ENCODE measurements around the gene DNAJB9.
"Not testable (repeated sequence)": the region's sequence is repeated elsewhere in the genome, so short reads cannot be mapped to it uniquely, and the experiment has no call there.

The DNAJB9 gene

DNA sequence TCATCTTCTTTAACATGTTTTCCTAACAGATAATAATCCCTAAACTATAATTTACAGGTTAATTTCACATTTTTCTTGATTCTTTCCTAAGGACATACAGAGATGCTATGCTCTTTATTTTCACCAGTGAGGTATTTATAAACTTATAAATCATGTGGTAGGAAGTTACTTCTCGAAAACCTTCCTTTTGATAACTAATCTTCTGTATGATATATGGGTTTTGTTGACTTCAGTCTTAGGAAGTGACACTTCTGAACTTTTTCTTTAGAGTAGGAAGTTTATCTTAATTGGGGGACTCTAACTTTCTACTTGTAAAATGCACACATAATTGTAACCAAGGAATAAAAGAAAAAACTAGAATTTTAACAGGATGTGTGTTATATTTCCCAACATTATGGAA, 33.9 kb upstream of the DNAJB9 start:
- H3K36me3 ChIP-seq (ENCODE audit: low read length), result no peaks in the 10 kb centered on the region
- H2AFZ ChIP-seq (ENCODE audit: low read depth, low read length, severe bottlenecking), result no peak overlapping the region
- no peaks in the 10 kb centered on the region for H3K79me2 ChIP-seq (ENCODE audit: insufficient read depth, low read length)
- no peaks in the 10 kb centered on the region for H3K27me3 ChIP-seq (ENCODE audit: low read length)
- H3K4me2 ChIP-seq (ENCODE audit: low read depth, low read length, poor library complexity, severe bottlenecking), result no peak overlapping the region
- H3K9me2 ChIP-seq (replicated peaks; ENCODE audit: insufficient read depth, low read length), result no peaks in the 10 kb centered on the region
- no peak overlapping the region for H3K27ac ChIP-seq (ENCODE audit: low read depth, low read length)
- no peaks in the 10 kb centered on the region for H3K9me3 ChIP-seq (ENCODE audit: insufficient read depth, low read length)
- TF ChIP-seq EZH2phosphoT487 (conservative IDR thresholded peaks at IDR 0.05; ENCODE audit: low read length), result no peak
- no peak for TF ChIP-seq CTCF (IDR thresholded peaks at IDR 0.05; ENCODE audit: insufficient read depth, low read length, poor library complexity, severe bottlenecking)
- H3K4me3 ChIP-seq (ENCODE audit: insufficient read depth, low read length, poor library complexity, severe bottlenecking), result no peak overlapping the region
- no peaks in the 10 kb centered on the region for H4K20me1 ChIP-seq (ENCODE audit: low read depth, low read length)
- H3K9ac ChIP-seq (ENCODE audit: low read length), result no peak overlapping the region
- no peaks in the 10 kb centered on the region for H3F3A ChIP-seq (ENCODE audit: insufficient read depth)

GRCh38 chr7:108537229-108537628, 32.4 kb upstream of the DNAJB9 start:
- Histone ChIP-seq H3K27me3 (ENCODE audit: low read length) (no peaks in the 10 kb centered on the region), H2AFZ (ENCODE audit: low read depth, low read length, severe bottlenecking) (no peak overlapping the region), H3K4me3 (ENCODE audit: insufficient read depth, low read length, poor library complexity, severe bottlenecking) (no peak overlapping the region), H3K36me3 (ENCODE audit: low read length) (no peaks in the 10 kb centered on the region), H3K4me2 (ENCODE audit: low read depth, low read length, poor library complexity, severe bottlenecking) (no peak overlapping the region), H3K79me2 (ENCODE audit: insufficient read depth, low read length) (no peaks in the 10 kb centered on the region), H4K20me1 (ENCODE audit: low read depth, low read length) (no peaks in the 10 kb centered on the region), H3K9me2 (replicated peaks; ENCODE audit: insufficient read depth, low read length) (no peaks in the 10 kb centered on the region), H3K27ac (ENCODE audit: low read depth, low read length) (no peak overlapping the region), H3K9ac (ENCODE audit: low read length) (no peak overlapping the region), H3K9me3 (ENCODE audit: insufficient read depth, low read length) (no peaks in the 10 kb centered on the region), H3F3A (ENCODE audit: insufficient read depth) (no peaks in the 10 kb centered on the region)
- TF ChIP-seq EZH2phosphoT487 (conservative IDR thresholded peaks at IDR 0.05; ENCODE audit: low read length), result no peak
- TF ChIP-seq CTCF (IDR thresholded peaks at IDR 0.05; ENCODE audit: insufficient read depth, low read length, poor library complexity, severe bottlenecking), result no peak

DNA sequence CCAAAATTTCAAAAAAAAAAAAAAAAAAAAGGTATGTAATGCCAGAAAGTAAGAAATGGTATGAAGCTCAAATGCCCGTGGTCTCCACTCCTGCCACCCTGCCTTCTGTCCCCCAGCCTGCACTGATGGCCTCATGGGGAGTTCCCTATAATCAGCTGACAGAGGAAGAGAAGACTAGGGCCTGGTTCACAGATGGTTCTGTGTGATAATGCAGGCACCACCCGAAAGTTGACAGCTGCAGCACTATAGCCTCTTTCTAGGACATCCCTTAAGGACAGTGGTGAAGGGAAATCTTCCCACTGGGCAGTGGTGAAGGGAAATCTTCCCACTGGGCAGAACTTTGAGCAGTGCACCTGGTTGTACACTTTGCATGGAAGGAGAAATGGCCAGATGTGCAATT, 31.4 kb upstream of the DNAJB9 start:
- not testable (repeated sequence) for H3K4me2 ChIP-seq (ENCODE audit: low read depth, low read length, poor library complexity, severe bottlenecking); H3K9ac ChIP-seq (ENCODE audit: low read length)

DNA sequence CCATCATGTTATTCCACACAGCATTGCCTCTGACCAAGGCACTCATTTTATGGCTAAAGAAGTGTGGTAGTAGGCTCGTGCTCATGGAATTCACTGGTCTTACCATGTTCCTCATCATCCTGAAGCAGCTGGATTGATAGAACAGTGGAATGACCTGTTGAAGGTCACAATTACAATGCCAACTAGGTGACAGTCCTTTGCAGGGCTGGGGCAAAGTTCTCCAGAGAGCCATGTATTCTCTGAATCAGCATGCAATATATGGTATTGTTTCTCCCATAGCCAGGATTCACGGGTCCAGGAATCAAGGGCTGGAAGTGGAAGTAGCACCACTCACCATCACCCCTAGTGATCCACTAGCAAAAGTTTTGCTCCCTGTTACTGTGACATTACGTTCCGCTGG, 31.0 kb upstream of the DNAJB9 start:
- not testable (repeated sequence) for H3K9ac ChIP-seq (ENCODE audit: low read length); H3K4me2 ChIP-seq (ENCODE audit: low read depth, low read length, poor library complexity, severe bottlenecking); H3K9me2 ChIP-seq (replicated peaks; ENCODE audit: insufficient read depth, low read length); H3F3A ChIP-seq (ENCODE audit: insufficient read depth); H3K79me2 ChIP-seq (ENCODE audit: insufficient read depth, low read length); H3K9me3 ChIP-seq (ENCODE audit: insufficient read depth, low read length); H3K27me3 ChIP-seq (ENCODE audit: low read length); H3K4me3 ChIP-seq (ENCODE audit: insufficient read depth, low read length, poor library complexity, severe bottlenecking); H3K36me3 ChIP-seq (ENCODE audit: low read length); H2AFZ ChIP-seq (ENCODE audit: low read depth, low read length, severe bottlenecking); H3K27ac ChIP-seq (ENCODE audit: low read depth, low read length); H4K20me1 ChIP-seq (ENCODE audit: low read depth, low read length)

More for the DNA sequence above, 31.4 kb upstream of the DNAJB9 start:
- H3K9me2 ChIP-seq (replicated peaks; ENCODE audit: insufficient read depth, low read length); H3K27ac ChIP-seq (ENCODE audit: low read depth, low read length); H2AFZ ChIP-seq (ENCODE audit: low read depth, low read length, severe bottlenecking); H3K36me3 ChIP-seq (ENCODE audit: low read length); H3K79me2 ChIP-seq (ENCODE audit: insufficient read depth, low read length); H3K9me3 ChIP-seq (ENCODE audit: insufficient read depth, low read length); H3K27me3 ChIP-seq (ENCODE audit: low read length); H4K20me1 ChIP-seq (ENCODE audit: low read depth, low read length); H3F3A ChIP-seq (ENCODE audit: insufficient read depth); H3K4me3 ChIP-seq (ENCODE audit: insufficient read depth, low read length, poor library complexity, severe bottlenecking): not testable (repeated sequence)

All from SU-DHL-6 (cell line).